GM23338 (cell line): ENCODE results near the gene ZFP90.

ENCODE experiments used
- CREB1 ChIP-seq: fragments of 250-450 bp; sonication (Bioruptor Pico); IDR thresholded peaks from 2 replicates; pipeline ENCODE4 v1.5.0; 2020; ENCODE audit warnings: low read depth, mild to moderate bottlenecking, moderate library complexity
- CTCF ChIP-seq, 2 experiments: fragments of 200-600 bp in 1 of 2; sonication (generic) in 1 of 2; conservative IDR thresholded peaks; 2 replicates each; pipeline versions ENCODE4 v1.5.1 to v1.6.1; 2016 to 2017; ENCODE audit warnings: antibody characterized with exemption in 2 of 2, low read depth in 2 of 2, mild to moderate bottlenecking in 2 of 2, moderate library complexity in 1 of 2
- ETS1 ChIP-seq: IDR thresholded peaks from 2 replicates; pipeline ENCODE4 v1.6.1; 2016; ENCODE audit warnings: antibody characterized with exemption
- EZH2 ChIP-seq: fragments of 200-600 bp; sonication (generic); IDR thresholded peaks from one replicate; pipeline ENCODE4 v1.8.0; 2017; ENCODE audit warnings: antibody characterized with exemption, mild to moderate bottlenecking, low read depth; ENCODE audit not compliant: unreplicated experiment
- EZH2phosphoT487 ChIP-seq: fragments of 200-600 bp; sonication (generic); IDR thresholded peaks from one replicate; pipeline ENCODE4 v1.8.1; 2018; ENCODE audit warnings: antibody characterized with exemption; ENCODE audit not compliant: unreplicated experiment
- JUNB ChIP-seq: IDR thresholded peaks from one replicate; pipeline ENCODE4 v1.6.1; 2016; ENCODE audit warnings: antibody characterized with exemption; ENCODE audit not compliant: unreplicated experiment
- NANOG ChIP-seq: IDR thresholded peaks from 2 replicates; pipeline ENCODE4 v1.6.1; 2016; ENCODE audit warnings: antibody characterized with exemption, borderline replicate concordance
- POLR2AphosphoS5 ChIP-seq: IDR thresholded peaks from 2 replicates; pipeline ENCODE4 v1.6.1; 2016; ENCODE audit warnings: antibody characterized with exemption, low read depth
- REST ChIP-seq: IDR thresholded peaks from one replicate; pipeline ENCODE4 v1.6.1; 2018; ENCODE audit warnings: antibody characterized with exemption; ENCODE audit not compliant: unreplicated experiment
- STAT1 ChIP-seq: IDR thresholded peaks from one replicate; pipeline ENCODE4 v1.6.1; 2016; ENCODE audit warnings: antibody characterized with exemption; ENCODE audit not compliant: unreplicated experiment
- ZNF114 ChIP-seq: fragments of 250-450 bp; sonication (Bioruptor Pico); IDR thresholded peaks from 2 replicates; pipeline ENCODE4 v1.5.0; 2020; ENCODE audit warnings: mild to moderate bottlenecking, moderate library complexity
- ZNF331 ChIP-seq: fragments of 250-450 bp; sonication (Bioruptor Pico); IDR thresholded peaks from 2 replicates; pipeline ENCODE4 v1.5.0; 2020; ENCODE audit warnings: low read depth, mild to moderate bottlenecking, moderate library complexity
- ZNF462 ChIP-seq: fragments of 250-450 bp; sonication (Bioruptor Pico); IDR thresholded peaks from 2 replicates; pipeline ENCODE4 v1.5.0; 2020; ENCODE audit warnings: mild to moderate bottlenecking, moderate library complexity

- TF ChIP-seq CTCF (conservative IDR thresholded peaks at IDR 0.05; ENCODE audit: low read depth in 2 of 2): no peak
- no peak for TF ChIP-seq ZNF462 (CRISPR knock-in tag)
- TF ChIP-seq REST: no peak
- no peak for TF ChIP-seq POLR2AphosphoS5
- no peak for TF ChIP-seq EZH2
- no peak for TF ChIP-seq NANOG
- TF ChIP-seq EZH2phosphoT487: no peak
- TF ChIP-seq JUNB: no peak
- no peak for TF ChIP-seq STAT1
- TF ChIP-seq CREB1: no peak
- TF ChIP-seq ZNF114 (CRISPR knock-in tag): no peak
- no peak for TF ChIP-seq ZNF331 (CRISPR knock-in tag)
- no peak for TF ChIP-seq ETS1
Measured at GRCh38 chr16:68605746-68606145, 66.7 kb downstream of the ZFP90 start.
